ENCODE measurements around the gene PAGE2B. TPM values are rescaled to one million over a fixed set of nuclear protein-coding genes. Genes with fewer than 3 reads are reported as not detected.

The PAGE2B gene
- total and polyA plus RNA-seq, 10 donors, result 0.53 to 1.6 (median 0.61) TPM; not detected in 7

- no peak overlapping the region for H3K4me3 ChIP-seq
- peaks cover 0 to 6% (median 0%) of the 10 kb centered on the region in 7 donors for H3K27me3 ChIP-seq (replicated peaks in 1 of 7)
- WGBS, 5 donors, result 39 to 68% (median 53%) methylated on average over 2 of the region's 2 CpGs
- H3K9me3 ChIP-seq, result no peaks in the 10 kb centered on the region
- no peak overlapping the region for H3K27ac ChIP-seq
- TF ChIP-seq POLR2AphosphoS5 (IDR thresholded peaks at IDR 0.05) (no peak), POLR2A (IDR thresholded peaks at IDR 0.05) (no peak)
- TF ChIP-seq, protein P1, sequence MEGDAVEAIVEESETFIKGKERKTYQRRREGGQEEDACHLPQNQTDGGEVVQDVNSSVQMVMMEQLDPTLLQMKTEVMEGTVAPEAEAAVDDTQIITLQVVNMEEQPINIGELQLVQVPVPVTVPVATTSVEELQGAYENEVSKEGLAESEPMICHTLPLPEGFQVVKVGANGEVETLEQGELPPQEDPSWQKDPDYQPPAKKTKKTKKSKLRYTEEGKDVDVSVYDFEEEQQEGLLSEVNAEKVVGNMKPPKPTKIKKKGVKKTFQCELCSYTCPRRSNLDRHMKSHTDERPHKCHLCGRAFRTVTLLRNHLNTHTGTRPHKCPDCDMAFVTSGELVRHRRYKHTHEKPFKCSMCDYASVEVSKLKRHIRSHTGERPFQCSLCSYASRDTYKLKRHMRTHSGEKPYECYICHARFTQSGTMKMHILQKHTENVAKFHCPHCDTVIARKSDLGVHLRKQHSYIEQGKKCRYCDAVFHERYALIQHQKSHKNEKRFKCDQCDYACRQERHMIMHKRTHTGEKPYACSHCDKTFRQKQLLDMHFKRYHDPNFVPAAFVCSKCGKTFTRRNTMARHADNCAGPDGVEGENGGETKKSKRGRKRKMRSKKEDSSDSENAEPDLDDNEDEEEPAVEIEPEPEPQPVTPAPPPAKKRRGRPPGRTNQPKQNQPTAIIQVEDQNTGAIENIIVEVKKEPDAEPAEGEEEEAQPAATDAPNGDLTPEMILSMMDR (IDR thresholded peaks at IDR 0.05 in 8 of 11, conservative IDR thresholded peaks at IDR 0.05 in 3 of 11), result no peak
- no peak for DNase-seq
- no peaks in the 10 kb centered on the region for H3K36me3 ChIP-seq
- H3K4me1 ChIP-seq, result no peaks in the 10 kb centered on the region
- intact Hi-C loops (cut with DNase I; ENCODE audit: low total_unique reads), result no loop called here
These were observed 23.9 kb downstream of the PAGE2B start for GRCh38 chrX:55098691-55099090.

GRCh38 chrX:55099162-55099561, 24.3 kb downstream of the PAGE2B start:
- TF ChIP-seq POLR2AphosphoS5 (IDR thresholded peaks at IDR 0.05), result no peak
- TF ChIP-seq POLR2A (IDR thresholded peaks at IDR 0.05), result no peak
- H3K36me3 ChIP-seq, result no peaks in the 10 kb centered on the region
- intact Hi-C loops (cut with DNase I; ENCODE audit: low total_unique reads), result no loop called here
- peaks cover 0 to 6% (median 0%) of the 10 kb centered on the region in 7 donors for H3K27me3 ChIP-seq (replicated peaks in 1 of 7)
- peaks cover 0 to 2% (median 0%) of the 10 kb centered on the region in 8 donors for H3K9me3 ChIP-seq
- H3K4me3 ChIP-seq, result no peak overlapping the region
- H3K4me1 ChIP-seq, result no peaks in the 10 kb centered on the region
- no peak overlapping the region for H3K27ac ChIP-seq
- 47 to 83% (median 63%) methylated on average over 1 of the region's 1 CpG for WGBS, 5 donors
- DNase-seq, result no peak

DNA sequence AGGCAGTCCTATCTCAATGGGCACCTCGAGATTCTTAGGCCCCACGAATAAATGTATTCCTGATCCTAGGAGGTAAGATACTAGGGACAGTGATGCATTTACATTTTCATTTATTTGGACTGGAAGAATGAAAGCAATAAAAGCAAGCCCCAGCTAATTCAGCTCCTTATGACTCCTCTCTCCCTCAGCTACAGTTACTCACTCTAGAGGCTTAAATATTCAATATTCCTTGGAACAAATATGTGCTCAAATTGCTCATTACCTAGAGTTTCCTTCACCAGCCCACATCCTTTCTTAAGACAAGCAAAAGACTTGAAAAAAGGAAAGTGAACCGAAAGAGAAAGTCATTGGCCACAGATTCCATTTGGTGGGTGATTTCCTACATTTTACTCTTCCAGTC, 27.9 kb downstream of the PAGE2B start:
- H3K27me3 ChIP-seq (replicated peaks in 1 of 7), result peaks cover 0 to 6% (median 0%) of the 10 kb centered on the region in 7 donors
- no peak overlapping the region for H3K27ac ChIP-seq
- intact Hi-C loops (cut with DNase I; ENCODE audit: low total_unique reads), result no loop called here
- peaks cover 0 to 3% (median 0%) of the 10 kb centered on the region in 8 donors for H3K9me3 ChIP-seq
- DNase-seq, result no peak
- TF ChIP-seq POLR2AphosphoS5 (IDR thresholded peaks at IDR 0.05) (no peak), POLR2A (IDR thresholded peaks at IDR 0.05) (no peak)
- TF ChIP-seq, protein P1 (IDR thresholded peaks at IDR 0.05 in 8 of 11, conservative IDR thresholded peaks at IDR 0.05 in 3 of 11), result no peak
- H3K4me1 ChIP-seq, result no peaks in the 10 kb centered on the region
- WGBS, 5 donors, result 60 to 82% (median 65%) methylated on average over 3 of the region's 3 CpGs
- no peak overlapping the region for H3K4me3 ChIP-seq
- H3K36me3 ChIP-seq, result no peaks in the 10 kb centered on the region

GRCh38 chrX:55107262-55107661, 32.4 kb downstream of the PAGE2B start:
- Histone ChIP-seq H3K9me3 (peaks cover 0 to 3% (median 0%) of the 10 kb centered on the region in 8 donors), H3K36me3 (no peaks in the 10 kb centered on the region)
- intact Hi-C loops (cut with DNase I; ENCODE audit: low total_unique reads), result no loop called here

More at GRCh38 chrX:55107262-55107661, 32.4 kb downstream of the PAGE2B start:
- Histone ChIP-seq H3K27ac (no peak overlapping the region), H3K4me3 (no peak overlapping the region), H3K27me3 (replicated peaks in 1 of 7) (no peaks in the 10 kb centered on the region), H3K4me1 (no peaks in the 10 kb centered on the region)
- no peak for DNase-seq
- TF ChIP-seq POLR2A (IDR thresholded peaks at IDR 0.05) (no peak), POLR2AphosphoS5 (IDR thresholded peaks at IDR 0.05) (no peak)
- TF ChIP-seq, protein P1 (IDR thresholded peaks at IDR 0.05 in 8 of 11, conservative IDR thresholded peaks at IDR 0.05 in 3 of 11), result no peak
